VCaP (cell line): ENCODE results near the gene FAM25A.
"Not testable (repeated sequence)": the region's sequence is repeated elsewhere in the genome, so short reads cannot be mapped to it uniquely, and the experiment has no call there.

Source experiments
- H3K27ac ChIP-seq: fragments of 450-650 bp; 2 replicates; pipeline ENCODE4 v1.5.1; 2017
- CTCF ChIP-seq: fragments of 450-650 bp; conservative IDR thresholded peaks from 2 replicates; pipeline ENCODE4 v1.5.1; 2017; ENCODE audit warnings: mild to moderate bottlenecking, moderate library complexity

FAM25A gene

GRCh38 chr10:87013528-87013927 lies 6.6 kb upstream of the FAM25A start:
- not testable (repeated sequence) for H3K27ac ChIP-seq

- H3K27ac ChIP-seq: not testable (repeated sequence)
Observed at GRCh38 chr10:87014986-87015716, 4.9 kb upstream of the FAM25A start.

GRCh38 chr10:87018127-87018526 lies 2.0 kb upstream of the FAM25A start:
- H3K27ac ChIP-seq: not testable (repeated sequence)

- not testable (repeated sequence) for H3K27ac ChIP-seq
Observed at GRCh38 chr10:87019066-87019465, 1.0 kb upstream of the FAM25A start.

- H3K27ac ChIP-seq: not testable (repeated sequence)
Observed at GRCh38 chr10:87019504-87019903, 590 bp upstream of the FAM25A start.

GRCh38 chr10:87025285-87025958 lies 5.3 kb downstream of the FAM25A start:
- not testable (repeated sequence) for H3K27ac ChIP-seq

- H3K27ac ChIP-seq: not testable (repeated sequence)
Observed at GRCh38 chr10:87026747-87027508, 6.8 kb downstream of the FAM25A start.

- not testable (repeated sequence) for H3K27ac ChIP-seq
Observed at GRCh38 chr10:87030419-87030818, 10.3 kb downstream of the FAM25A start.

- H3K27ac ChIP-seq: no peak overlapping the region
- no peak for TF ChIP-seq CTCF
Observed at GRCh38 chr10:87030912-87031635, 11.0 kb downstream of the FAM25A start.

- no peak overlapping the region for H3K27ac ChIP-seq
- TF ChIP-seq CTCF: no peak
Observed at GRCh38 chr10:87036623-87037022, 16.5 kb downstream of the FAM25A start.

- no peak overlapping the region for H3K27ac ChIP-seq
- TF ChIP-seq CTCF: no peak
Observed at GRCh38 chr10:87038286-87038717, 18.2 kb downstream of the FAM25A start.
